HG03066 (cell line): ENCODE measurements around the gene SOX21.

Source experiments
- ATAC-seq: cut with Tn5 transposase; IDR thresholded peaks from one replicate; pipeline ENCODE4 v1.9.1; 2021; ENCODE audit warnings: low read depth; ENCODE audit not compliant: unreplicated experiment

Gene SOX21

GRCh38 chr13:94682229-94682628, 30.1 kb downstream of the SOX21 start:
- ATAC-seq = no peak

GRCh38 chr13:94679614-94680013, 32.7 kb downstream of the SOX21 start:
- ATAC-seq = no peak

- no peak for ATAC-seq
These were observed 33.5 kb downstream of the SOX21 start for GRCh38 chr13:94678845-94679244.

- ATAC-seq = no peak
These were observed 34.5 kb downstream of the SOX21 start for GRCh38 chr13:94677799-94678198.

GRCh38 chr13:94674609-94675348, 37.6 kb downstream of the SOX21 start:
- peak; percentile 63 for ATAC-seq

- ATAC-seq = no peak
These were observed 38.5 kb downstream of the SOX21 start for GRCh38 chr13:94673851-94674250.

GRCh38 chr13:94672400-94672799, 39.9 kb downstream of the SOX21 start:
- ATAC-seq = no peak

- no peak for ATAC-seq
These were observed 45.2 kb downstream of the SOX21 start for GRCh38 chr13:94667190-94667589.

- no peak for ATAC-seq
These were observed 46.3 kb downstream of the SOX21 start for GRCh38 chr13:94666065-94666464.

GRCh38 chr13:94664889-94665288, 47.5 kb downstream of the SOX21 start:
- no peak for ATAC-seq

GRCh38 chr13:94662274-94662945, 49.9 kb downstream of the SOX21 start:
- ATAC-seq = no peak

- no peak for ATAC-seq
These were observed 50.9 kb downstream of the SOX21 start for GRCh38 chr13:94661406-94661805.

- no peak for ATAC-seq
These were observed 51.5 kb downstream of the SOX21 start for GRCh38 chr13:94660695-94661326.
